ENCODE measurements around the gene DNAJC16.

- TF ChIP-seq POLR2AphosphoS5 (IDR thresholded peaks at IDR 0.05; ENCODE audit: low read depth, low read length) (no peak), REST (IDR thresholded peaks at IDR 0.05; ENCODE audit: insufficient read depth in 1 of 2, low read depth in 2 of 2, low read length in 2 of 2) (no peak), SIN3A (IDR thresholded peaks at IDR 0.05; ENCODE audit: borderline replicate concordance, insufficient read depth, low read length) (no peak)
Observed at GRCh38 chr1:15624133-15624714, 97.6 kb downstream of the DNAJC16 start.

Measured in PFSK-1 (cell line).